GM12878 (cell line): ENCODE results near the gene RMND1.

Source experiments
- ATF7 ChIP-seq: fragments of 450-650 bp; IDR thresholded peaks from 2 replicates; pipeline ENCODE4 v1.6.1; 2016; ENCODE audit warnings: low read depth, mild to moderate bottlenecking
- CTCF ChIP-seq, 3 experiments: IDR thresholded peaks in 2 of 3; conservative IDR thresholded peaks in 1 of 3; 2 replicates each; pipeline ENCODE4 v1.5.1; 2011; ENCODE audit warnings: low read depth in 3 of 3, low read length in 3 of 3, mild to moderate bottlenecking in 3 of 3, control low read depth in 2 of 3, moderate library complexity in 2 of 3, inconsistent platforms in 1 of 3, mixed read lengths in 1 of 3; ENCODE audit not compliant: control insufficient read depth in 2 of 3, insufficient read depth in 1 of 3; ENCODE audit errors: extremely low read depth in 1 of 3
- IKZF1 ChIP-seq: fragments of 450-650 bp; conservative IDR thresholded peaks from 2 replicates; pipeline ENCODE4 v1.6.1; 2017; ENCODE audit warnings: antibody characterized with exemption, mild to moderate bottlenecking
- JUNB ChIP-seq: IDR thresholded peaks from 2 replicates; pipeline ENCODE4 v1.6.1; 2016; ENCODE audit warnings: antibody characterized with exemption, mild to moderate bottlenecking
- MYC ChIP-seq: IDR thresholded peaks from 2 replicates; pipeline ENCODE4 v1.6.1; 2011; ENCODE audit warnings: mild to moderate bottlenecking, low read length, moderate library complexity, inconsistent platforms; ENCODE audit not compliant: insufficient read depth, insufficient replicate concordance, insufficient read length, severe bottlenecking
- NBN ChIP-seq: fragments of 450-650 bp; IDR thresholded peaks from 2 replicates; pipeline ENCODE4 v1.6.1; 2016
- POLR2AphosphoS2 ChIP-seq: IDR thresholded peaks from 2 replicates; pipeline ENCODE4 v1.6.1; 2011; ENCODE audit warnings: low read depth, mild to moderate bottlenecking, low read length, improper control_type of control experiment, moderate library complexity
- SMAD1 ChIP-seq: fragments of 450-650 bp; IDR thresholded peaks from 2 replicates; pipeline ENCODE4 v1.6.1; 2018; ENCODE audit warnings: mild to moderate bottlenecking, low read depth; ENCODE audit not compliant: partially characterized antibody
- SREBF2 ChIP-seq: IDR thresholded peaks from 2 replicates; pipeline ENCODE4 v1.6.1; 2012; ENCODE audit warnings: mild to moderate bottlenecking, low read length

GRCh38 chr6:151370509-151371078, 81.3 kb downstream of the RMND1 start:
- TF ChIP-seq SMAD1, result no peak
- no peak for TF ChIP-seq JUNB
- TF ChIP-seq POLR2AphosphoS2, result no peak
- TF ChIP-seq CTCF (IDR thresholded peaks at IDR 0.05 in 2 of 3, conservative IDR thresholded peaks at IDR 0.05 in 1 of 3; ENCODE audit: control insufficient read depth in 2 of 3, extremely low read depth in 1 of 3, insufficient read depth in 1 of 3, low read depth in 3 of 3, low read length in 3 of 3), result no peak
- TF ChIP-seq IKZF1, result no peak
- TF ChIP-seq MYC, result no peak
- TF ChIP-seq SREBF2, result no peak
- TF ChIP-seq NBN, result no peak
- TF ChIP-seq ATF7, result no peak
